HG02938 (cell line): ENCODE results near the gene ACTL10.
"Not testable (repeated sequence)": the region's sequence is repeated elsewhere in the genome, so short reads cannot be mapped to it uniquely, and the experiment has no call there.

Experiments used
- ATAC-seq: cut with Tn5 transposase; IDR thresholded peaks from one replicate; pipeline ENCODE4 v1.9.1; 2021; ENCODE audit warnings: mild to moderate bottlenecking, moderate library complexity; ENCODE audit not compliant: unreplicated experiment

The ACTL10 gene

DNA sequence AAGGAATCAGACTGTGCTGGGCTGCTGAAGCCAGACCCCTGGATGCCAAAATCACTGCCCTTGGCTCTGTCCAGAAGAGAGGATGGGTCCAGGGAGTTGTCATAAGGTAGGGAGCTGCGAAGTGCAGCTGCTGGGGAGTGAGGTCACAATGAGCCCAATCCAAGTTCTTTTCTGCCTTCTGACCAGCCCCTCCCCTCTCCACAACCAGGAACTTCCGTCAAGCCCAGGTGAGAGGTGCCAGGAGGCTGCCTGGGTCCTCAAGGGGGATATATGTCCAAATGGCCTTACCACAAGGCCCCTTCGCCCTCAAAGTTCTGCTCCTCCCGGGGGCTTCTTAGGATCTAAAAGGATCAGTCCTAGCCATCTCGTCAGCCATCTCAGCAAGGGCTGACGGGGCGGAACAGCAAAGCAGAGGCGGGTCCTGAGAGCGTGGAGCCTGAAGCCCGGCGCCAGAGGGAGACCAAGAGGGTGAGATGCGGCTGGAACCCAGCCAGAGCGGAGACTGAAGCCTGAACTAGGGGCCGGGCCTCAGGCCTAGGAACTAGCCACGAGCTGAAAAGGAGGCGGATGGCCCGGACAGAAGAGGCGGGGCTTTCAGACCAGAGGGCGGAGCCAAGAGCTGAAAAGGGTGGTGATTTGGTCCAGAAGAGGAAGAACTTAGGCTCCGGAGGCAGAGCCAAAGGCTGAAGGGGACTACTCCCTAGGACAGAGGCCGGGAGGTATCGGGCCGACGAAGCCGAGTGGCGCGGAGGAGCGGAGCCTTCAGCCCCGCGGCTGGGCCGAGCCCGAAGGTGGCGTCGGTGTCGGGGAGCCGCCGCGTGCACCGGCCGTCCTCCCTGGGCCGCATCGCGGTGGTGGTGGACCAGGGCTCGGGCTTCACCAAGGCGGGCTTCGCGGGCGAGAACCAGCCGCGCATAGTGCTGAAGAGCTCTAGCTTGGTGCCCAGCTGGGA lies at the start of gene ACTL10:
Gene ACTL10, plus strand, starts transcription at position 651 of the 952 bp plus-strand sequence. CDS start 555 bp downstream, outside the sequence.
- ATAC-seq: peak; percentile 73

DNA sequence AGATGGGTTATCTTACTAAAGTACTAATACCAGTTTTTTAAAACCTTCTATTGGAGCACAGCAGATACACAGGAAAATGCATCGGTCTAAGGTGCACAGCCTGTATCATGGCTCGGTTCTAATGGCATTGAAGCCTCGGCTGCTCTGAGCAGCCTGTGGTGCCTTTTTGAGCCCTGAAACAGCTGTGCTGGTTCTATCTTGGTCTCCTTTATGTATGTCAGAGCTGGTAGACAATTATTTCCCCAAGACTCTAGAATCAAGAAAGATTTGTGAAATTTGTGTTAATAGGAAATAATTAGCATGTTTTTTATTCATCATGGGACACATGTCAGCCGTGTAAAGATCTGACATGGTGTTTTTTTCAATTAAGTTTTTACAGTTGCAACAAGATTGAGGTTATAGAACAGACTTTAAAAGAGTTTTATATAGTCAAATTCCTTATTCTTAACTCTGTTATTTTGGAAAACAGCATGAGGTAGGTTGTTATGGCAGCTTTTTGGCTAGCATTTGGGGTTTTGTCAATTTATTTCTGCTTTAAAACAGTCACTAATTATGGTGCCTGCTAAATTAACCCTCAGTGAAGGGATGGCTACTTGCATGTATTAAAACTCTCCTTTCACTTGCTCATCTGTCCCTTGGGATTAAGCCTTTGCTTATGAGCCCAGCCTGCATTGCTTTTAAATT lies 44.9 kb upstream of the ACTL10 start:
- no peak for ATAC-seq

- ATAC-seq: no peak
Measured at GRCh38 chr20:33622705-33623365, 43.9 kb upstream of the ACTL10 start.

- ATAC-seq: no peak
Measured at GRCh38 chr20:33624399-33624798, 42.3 kb upstream of the ACTL10 start.

- ATAC-seq: no peak
Measured at GRCh38 chr20:33626190-33626589, 40.6 kb upstream of the ACTL10 start.

- ATAC-seq: no peak
Measured at GRCh38 chr20:33627577-33628216, 39.0 kb upstream of the ACTL10 start.

DNA sequence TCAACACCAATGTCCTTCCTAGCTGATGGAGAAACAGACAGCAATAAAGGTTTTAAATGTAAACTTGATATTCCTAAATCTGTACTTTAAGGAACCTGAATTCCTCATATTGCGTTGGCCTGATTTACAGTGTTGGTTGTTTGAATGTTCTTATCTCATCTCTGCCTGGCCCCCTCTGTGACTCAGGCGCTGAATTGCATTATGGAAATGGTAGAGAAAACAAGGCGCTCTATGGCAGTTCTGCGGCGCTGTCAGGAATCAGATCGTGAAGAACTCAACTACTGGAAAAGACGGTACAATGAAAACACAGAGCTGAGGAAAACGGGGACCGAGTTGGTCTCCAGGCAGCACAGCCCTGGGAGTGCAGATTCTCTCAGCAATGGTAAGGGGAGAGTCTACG lies 37.2 kb upstream of the ACTL10 start:
- no peak for ATAC-seq

GRCh38 chr20:33629979-33630378 lies 36.8 kb upstream of the ACTL10 start:
- no peak for ATAC-seq

GRCh38 chr20:33630507-33630906 lies 36.2 kb upstream of the ACTL10 start:
- ATAC-seq: no peak

DNA sequence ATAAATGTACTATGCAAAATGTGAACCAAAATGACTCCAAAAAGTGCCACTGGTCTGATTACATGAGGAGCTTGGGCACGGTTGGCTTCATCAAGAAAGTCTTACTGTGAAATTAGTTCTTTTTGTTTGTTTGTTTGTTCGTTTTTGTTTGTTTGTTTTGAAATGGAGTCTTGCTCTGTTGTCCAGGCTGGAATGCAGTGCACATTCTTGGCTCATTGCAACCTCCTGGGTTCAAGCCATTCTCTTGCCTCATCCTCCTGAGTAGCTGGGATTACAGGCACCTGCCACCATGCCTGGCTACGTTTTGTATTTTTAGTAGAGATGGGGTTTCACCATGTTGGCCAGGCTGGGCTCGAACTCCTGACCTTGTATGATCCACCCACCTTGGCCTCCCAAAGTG lies 34.8 kb upstream of the ACTL10 start:
- not testable (repeated sequence) for ATAC-seq

- ATAC-seq: no peak
Measured at GRCh38 chr20:33635341-33635740, 31.4 kb upstream of the ACTL10 start.

DNA sequence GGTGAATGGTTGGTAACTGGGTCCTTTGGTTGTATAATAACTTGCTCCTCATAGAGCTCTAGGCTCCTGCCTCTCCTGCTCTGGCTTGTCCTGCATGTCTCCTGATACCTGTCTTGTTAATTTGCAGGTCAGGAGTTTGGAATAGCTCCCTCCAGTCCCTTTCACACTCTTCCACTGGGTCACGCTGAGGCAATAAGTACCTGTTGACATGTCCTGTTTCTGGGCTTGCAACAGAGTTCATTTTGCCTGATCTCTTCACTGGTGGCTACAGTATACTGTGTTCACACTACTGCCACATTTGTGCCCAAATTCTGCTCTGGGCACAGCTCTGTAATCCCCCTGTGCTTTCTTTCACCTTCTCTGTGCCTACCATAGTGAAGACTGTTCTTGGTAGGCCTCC lies 30.0 kb upstream of the ACTL10 start:
- no peak for ATAC-seq

GRCh38 chr20:33640287-33640686 lies 26.5 kb upstream of the ACTL10 start:
- no peak for ATAC-seq

DNA sequence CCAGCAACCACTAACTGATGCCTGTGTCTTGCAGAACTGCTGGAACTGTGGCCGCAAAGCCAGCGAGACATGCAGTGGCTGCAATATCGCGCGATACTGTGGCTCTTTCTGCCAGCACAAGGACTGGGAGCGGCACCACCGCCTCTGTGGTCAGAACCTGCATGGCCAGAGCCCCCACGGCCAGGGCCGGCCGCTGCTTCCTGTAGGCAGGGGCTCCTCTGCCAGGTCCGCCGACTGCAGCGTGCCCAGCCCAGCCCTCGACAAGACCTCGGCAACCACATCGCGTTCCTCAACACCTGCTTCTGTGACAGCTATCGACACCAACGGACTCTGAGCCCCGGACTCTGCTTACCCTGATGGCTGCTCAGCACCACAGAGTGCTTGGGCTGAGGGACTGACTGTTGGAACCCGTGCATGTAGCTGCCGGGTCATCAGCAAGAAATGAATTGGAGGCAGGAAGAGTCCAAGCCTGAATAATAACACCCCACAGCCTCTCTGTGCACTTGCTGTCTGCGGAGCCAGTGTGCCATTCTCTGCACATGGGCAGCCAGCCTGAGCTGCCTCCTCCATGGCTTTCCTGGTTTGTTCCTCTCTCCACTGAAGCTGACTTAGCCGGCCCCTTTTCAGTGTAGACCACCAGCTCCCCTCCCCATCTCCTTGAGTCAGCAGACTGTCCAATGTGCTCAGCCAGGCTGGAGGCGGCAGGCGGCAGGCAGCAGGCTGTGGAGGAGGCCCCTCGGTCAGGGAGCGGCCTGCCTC lies 22.3 kb upstream of the ACTL10 start:
- no peak for ATAC-seq

DNA sequence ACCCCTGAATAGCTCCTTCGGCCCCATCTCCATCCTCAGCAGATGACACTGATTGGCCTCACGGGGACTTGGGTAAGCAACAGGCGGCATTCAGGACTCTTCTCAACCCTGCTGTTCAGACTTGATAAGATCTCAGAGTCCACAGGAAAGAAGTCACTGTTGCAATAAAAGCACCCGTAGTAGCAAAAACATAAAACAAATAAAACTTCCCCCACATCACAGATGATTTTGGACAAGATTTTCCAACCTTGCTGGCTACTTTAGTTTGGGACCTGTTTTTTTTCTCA lies 21.7 kb upstream of the ACTL10 start:
- ATAC-seq: no peak

DNA sequence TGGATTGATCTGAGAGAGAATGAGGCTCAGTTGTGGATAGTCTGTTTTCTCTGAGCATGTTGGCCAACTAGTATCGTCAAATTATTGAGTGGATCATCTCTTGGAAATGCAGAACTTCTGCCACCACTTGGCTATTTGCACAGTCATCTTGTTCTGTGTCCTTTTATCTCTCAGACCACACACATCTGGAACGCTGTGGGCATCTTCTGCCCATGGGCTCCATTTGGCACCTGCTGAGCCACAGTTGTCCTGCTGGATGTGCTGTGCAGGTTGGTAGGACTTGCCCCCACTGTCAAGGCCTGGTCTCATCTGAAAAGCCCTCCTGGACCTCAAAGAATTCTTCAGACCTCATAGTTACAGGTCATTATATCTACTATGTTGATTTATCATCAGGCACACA lies 21.3 kb upstream of the ACTL10 start:
- ATAC-seq: no peak

DNA sequence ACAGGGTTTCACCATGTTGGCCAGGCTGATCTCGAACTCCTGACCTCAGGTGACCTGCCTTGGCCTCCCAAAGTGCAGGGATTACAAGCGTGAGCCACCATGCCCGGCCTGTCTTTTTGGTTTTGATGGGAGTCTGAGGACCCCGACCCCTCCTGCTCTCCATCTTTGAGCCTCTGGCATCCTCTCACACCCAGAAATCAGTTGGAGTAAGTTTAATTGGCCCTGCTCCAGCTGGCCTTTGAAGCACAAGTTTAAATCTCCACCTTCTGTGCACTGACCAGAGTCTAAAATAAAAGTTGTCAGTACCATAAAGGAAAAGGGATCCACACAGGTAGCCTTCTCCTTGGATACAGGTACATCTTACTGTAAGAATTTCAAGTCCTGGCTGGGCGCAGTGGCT lies 20.6 kb upstream of the ACTL10 start:
- no peak for ATAC-seq

GRCh38 chr20:33646959-33647602 lies 19.7 kb upstream of the ACTL10 start:
- ATAC-seq: not testable (repeated sequence)

DNA sequence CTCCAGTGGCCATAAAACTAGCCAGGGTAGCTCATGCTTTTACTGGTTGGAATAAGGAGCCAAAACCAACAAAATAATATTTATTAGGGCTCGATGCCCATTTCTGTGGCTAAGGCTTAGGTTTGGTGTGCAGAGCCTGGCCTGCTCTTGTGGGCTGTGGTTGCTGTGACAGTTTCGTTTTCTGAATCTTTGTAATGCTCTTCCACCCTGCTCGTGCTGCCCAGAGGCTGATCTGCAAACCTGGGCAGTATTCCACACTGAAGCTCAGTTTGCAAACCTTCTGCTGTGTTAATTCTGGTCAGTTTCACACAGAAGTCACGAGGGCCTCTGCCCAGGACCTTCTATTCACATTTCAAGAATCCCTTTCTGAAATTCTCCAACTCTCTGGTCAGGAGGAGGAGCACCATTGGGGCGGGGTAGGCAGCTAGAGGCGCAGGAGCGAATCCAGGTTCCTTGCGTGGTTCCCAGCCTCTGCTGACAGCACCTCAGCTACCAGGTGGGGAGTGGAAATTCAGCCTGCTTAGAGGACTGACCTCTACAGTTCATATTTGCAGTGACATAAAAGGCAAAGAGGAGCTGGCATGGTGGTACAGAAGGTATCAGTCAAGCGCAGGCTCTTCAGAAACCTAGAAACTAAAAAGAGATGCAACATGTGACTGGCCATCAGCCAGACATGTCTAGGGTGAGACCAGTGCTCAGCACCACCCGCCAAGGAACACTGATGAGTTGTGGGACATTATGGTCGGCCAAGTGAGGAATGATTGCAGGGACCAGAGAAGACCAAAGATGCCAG lies 18.9 kb upstream of the ACTL10 start:
- ATAC-seq: no peak
